ENCODE data around the gene AMH. TPM values are rescaled to one million over a fixed set of nuclear protein-coding genes. Genes with fewer than 3 reads are reported as not detected.

Gene AMH
- total RNA-seq = 0.93 and 1.1 TPM in 2 replicates

GRCh38 chr19:2249010-2249866 is at the start of gene AMH:
TSS of gene AMH (plus strand) at chr19:2249323. CDS start at chr19:2249333, 10 bp downstream.

GRCh38 chr19:2236314-2237050 is 12.6 kb upstream of the AMH start, which contains the start of the genes PLEKHJ1 and SF3A2:
TSS of gene PLEKHJ1 (minus strand) at chr19:2236329. CDS start at chr19:2236248, 81 bp downstream.
TSS of gene SF3A2 (plus strand) at chr19:2236824. CDS start at chr19:2243419, 6,595 bp downstream.

GRCh38 chr19:2255982-2256685 is 7.0 kb downstream of the AMH start, which contains the start of gene JSRP1:
TSS of gene JSRP1 (minus strand) at chr19:2256417. CDS start at chr19:2255314, 1,103 bp downstream.

GRCh38 chr19:2282062-2282861 is 33.1 kb downstream of the AMH start, which contains the start of gene PEAK3:
TSS of gene PEAK3 (minus strand) at chr19:2282175. CDS start at chr19:2280931, 1,244 bp downstream.

Small RNAs within 50 kb of the gene (small RNA-seq; reads per million reads assigned to genes)
- gene MIR1227 = not detected

Other genes with a start within 250 kb of the AMH start
- gene BTBD2, start 233.6 kb upstream of the AMH start, total RNA-seq = 39.5 and 59.9 TPM in 2 replicates
- 74.6 and 104 TPM in 2 replicates for gene MKNK2, start 198.1 kb upstream of the AMH start, total RNA-seq
- gene MOB3A, start 153.0 kb upstream of the AMH start, total RNA-seq = 30.2 and 42.6 TPM in 2 replicates
- 0.27 and 0.50 TPM in 2 replicates for gene IZUMO4, start 152.4 kb upstream of the AMH start, total RNA-seq
- gene AP3D1, start 97.8 kb upstream of the AMH start, total RNA-seq = 132 and 156 TPM in 2 replicates
- gene DOT1L, start 85.4 kb upstream of the AMH start, total RNA-seq = 10.4 and 14.6 TPM in 2 replicates
- 32.8 and 43.1 TPM in 2 replicates for gene PLEKHJ1, start 13.0 kb upstream of the AMH start, total RNA-seq
- gene SF3A2, start 12.5 kb upstream of the AMH start, total RNA-seq = 44.0 and 55.9 TPM in 2 replicates
- not detected in 2 replicates for gene JSRP1, start 7.1 kb downstream of the AMH start, total RNA-seq
- not detected in 2 replicates for gene PEAK3, start 32.9 kb downstream of the AMH start, total RNA-seq
- under 0.01 TPM in 1 of 2 replicates, not detected in the other for gene LINGO3, start 58.8 kb downstream of the AMH start, total RNA-seq
- 145 and 168 TPM in 2 replicates for gene LSM7, start 79.3 kb downstream of the AMH start, total RNA-seq
- gene SPPL2B, start 79.4 kb downstream of the AMH start, total RNA-seq = 26.1 and 30.3 TPM in 2 replicates
- under 0.01 TPM in 1 of 2 replicates, not detected in the other for gene TMPRSS9, start 110.9 kb downstream of the AMH start, total RNA-seq
- gene TIMM13, start 178.3 kb downstream of the AMH start, total RNA-seq = 42.7 and 43.8 TPM in 2 replicates
- 91.1 and 128 TPM in 2 replicates for gene LMNB2, start 207.6 kb downstream of the AMH start, total RNA-seq
- gene GADD45B, start 226.8 kb downstream of the AMH start, total RNA-seq = 24.0 and 53.3 TPM in 2 replicates

Data from thoracic aorta endothelial cell (primary cell).